NCI-H748 treated with DMSO at 0.1 percent for 48 hours (cell line): ENCODE data around the gene MAS1L.

Experiments used
- DNase-seq: peaks from one replicate; lab custom pipeline; 2025; lab: John Stamatoyannopoulos, UW

Gene MAS1L, protein sequence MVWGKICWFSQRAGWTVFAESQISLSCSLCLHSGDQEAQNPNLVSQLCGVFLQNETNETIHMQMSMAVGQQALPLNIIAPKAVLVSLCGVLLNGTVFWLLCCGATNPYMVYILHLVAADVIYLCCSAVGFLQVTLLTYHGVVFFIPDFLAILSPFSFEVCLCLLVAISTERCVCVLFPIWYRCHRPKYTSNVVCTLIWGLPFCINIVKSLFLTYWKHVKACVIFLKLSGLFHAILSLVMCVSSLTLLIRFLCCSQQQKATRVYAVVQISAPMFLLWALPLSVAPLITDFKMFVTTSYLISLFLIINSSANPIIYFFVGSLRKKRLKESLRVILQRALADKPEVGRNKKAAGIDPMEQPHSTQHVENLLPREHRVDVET

DNA sequence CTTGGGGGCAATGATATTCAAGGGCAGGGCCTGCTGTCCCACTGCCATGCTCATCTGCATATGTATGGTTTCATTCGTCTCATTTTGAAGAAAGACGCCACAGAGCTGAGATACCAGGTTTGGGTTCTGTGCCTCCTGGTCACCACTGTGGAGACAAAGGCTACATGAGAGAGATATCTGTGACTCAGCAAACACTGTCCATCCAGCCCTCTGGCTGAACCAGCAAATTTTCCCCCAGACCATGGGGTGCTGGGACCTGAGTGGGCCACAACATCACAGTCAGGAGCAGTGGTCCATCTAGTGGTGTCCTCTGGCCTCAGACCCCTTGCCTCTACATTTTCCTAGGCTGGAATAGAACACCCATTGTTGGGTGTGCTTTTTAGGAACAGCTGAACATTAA is at the start of gene MAS1L:
Gene MAS1L (minus strand): TSS at position 297 of the 400 bp plus-strand sequence. CDS start 54 bp downstream, at position 243.
- no peak for DNase-seq

DNA sequence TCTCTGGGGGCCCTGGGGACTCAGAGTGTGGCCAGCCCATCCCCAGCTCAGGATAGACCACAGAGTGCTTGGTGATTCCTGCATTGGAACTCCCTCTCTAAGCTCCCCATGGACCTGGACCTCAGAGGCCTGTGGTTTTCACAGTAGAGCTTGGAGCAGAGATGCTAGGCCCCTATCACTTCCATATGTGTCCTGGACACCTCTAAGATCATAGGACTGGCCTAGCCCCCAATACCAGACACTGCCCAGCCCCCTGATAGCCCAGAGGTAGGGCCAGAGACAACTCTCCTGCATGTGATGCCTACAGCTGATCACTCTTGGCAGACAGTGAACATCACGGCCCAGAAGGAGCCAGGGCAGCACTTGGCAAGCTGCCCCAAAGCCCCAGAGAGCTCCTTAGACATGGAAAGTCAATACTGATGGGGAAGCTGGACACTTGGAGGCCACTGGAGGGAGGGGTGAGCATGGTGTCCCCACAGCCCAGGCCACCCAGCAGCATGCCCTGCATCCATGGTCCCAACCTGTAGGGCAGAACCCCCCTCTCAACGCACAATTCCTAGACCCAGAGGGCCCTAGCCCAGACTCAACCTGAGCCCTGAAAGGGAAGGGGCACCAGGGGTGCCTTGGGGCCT is 44.7 kb upstream of the MAS1L start:
- DNase-seq = no peak

DNA sequence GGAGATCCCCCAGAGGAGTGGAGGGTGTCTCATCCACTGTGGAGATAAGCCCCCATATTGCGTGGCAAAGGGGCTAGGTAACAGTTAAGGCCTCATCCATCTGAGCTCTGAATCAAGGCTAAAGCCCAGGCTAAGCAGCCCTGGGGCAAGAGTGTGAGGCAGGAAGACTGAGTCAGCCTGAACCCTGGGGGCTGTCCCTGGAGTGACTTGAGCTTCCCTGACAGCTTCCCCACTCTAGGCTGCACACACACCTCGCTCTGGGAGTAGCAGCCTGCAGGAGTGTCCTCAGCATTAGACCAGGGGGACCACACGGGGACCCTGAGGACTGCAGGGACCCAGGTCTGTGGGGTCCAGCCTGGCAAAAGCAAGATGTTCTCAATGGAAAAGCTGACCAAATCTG is 43.9 kb upstream of the MAS1L start:
- no peak for DNase-seq

DNA sequence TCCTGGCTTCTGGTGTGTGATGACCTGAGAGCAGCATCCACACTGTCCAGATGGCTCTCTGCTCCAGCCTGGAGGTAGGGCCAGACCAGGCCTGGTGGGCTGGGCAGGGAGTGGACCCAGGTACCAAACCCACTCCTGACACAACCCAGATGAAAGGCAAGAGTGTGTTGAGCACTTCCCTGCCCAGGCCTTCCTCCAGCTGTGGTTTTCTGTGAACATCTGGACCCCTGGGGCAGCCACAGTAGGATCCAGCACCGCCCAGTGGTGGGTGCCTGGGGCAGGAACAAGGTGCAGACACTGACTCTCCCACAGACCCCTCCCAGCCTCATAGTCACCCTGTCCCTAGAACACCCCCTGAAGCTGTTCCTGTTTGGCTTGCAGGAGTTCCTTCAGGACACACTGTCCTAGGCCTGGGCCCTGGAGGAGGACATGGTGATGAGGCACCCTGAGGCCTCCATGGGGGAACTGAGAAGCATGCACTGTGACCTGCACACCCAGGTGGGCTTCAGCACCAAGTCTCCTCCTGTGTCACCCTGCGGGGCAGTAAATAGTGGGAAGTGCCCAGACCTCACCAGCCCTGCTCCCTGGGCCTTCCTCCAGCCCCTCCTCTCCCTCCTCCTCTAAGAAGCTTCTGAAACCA is 43.0 kb upstream of the MAS1L start:
- DNase-seq = no peak

DNA sequence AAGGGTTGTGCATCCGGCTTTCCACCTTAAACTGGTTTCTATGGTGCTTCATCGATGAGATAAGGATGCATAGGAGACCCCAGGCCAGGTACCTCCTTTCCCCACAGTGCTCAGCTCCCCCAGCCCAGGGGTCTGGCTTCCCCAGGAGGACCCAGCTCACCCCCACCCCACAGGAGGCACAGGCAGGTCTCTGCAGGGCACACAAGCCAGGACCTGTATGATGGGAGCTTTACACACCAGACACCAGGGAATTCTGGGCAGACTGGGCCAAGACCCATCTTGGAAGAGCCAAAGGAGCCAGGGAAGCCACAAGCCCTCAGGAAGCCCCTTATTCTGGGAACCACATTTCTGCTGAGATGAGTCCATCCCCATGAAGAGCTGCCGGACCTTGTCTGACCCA is 42.2 kb upstream of the MAS1L start:
- no peak for DNase-seq

DNA sequence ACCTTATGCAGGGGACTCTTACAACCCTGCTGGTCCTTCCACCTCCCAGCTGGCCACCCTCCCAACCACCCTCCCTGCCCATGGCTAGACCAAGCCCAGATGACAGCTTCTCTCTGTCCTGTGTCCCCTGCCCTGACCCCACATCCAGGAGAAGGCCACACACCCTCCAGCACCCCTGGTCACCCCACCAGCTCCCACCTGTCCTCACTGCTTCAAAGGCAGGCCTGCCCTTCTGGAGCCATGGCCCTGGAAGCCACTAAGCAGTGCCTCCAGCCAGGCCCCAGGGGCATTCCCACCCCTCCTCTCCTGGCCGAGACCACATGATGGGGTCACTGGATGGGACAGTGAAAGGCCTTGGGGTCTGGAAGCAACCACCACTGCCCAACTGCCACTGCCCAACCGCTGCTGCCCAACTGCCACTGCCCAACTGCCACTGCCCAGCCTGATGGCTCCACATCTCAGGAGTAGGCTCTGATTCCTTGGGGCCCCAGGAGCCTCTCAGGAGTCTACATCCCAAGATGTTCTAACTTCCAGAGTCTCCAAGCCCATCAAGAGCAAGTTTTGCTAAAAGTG is 41.3 kb upstream of the MAS1L start:
- no peak for DNase-seq

DNA sequence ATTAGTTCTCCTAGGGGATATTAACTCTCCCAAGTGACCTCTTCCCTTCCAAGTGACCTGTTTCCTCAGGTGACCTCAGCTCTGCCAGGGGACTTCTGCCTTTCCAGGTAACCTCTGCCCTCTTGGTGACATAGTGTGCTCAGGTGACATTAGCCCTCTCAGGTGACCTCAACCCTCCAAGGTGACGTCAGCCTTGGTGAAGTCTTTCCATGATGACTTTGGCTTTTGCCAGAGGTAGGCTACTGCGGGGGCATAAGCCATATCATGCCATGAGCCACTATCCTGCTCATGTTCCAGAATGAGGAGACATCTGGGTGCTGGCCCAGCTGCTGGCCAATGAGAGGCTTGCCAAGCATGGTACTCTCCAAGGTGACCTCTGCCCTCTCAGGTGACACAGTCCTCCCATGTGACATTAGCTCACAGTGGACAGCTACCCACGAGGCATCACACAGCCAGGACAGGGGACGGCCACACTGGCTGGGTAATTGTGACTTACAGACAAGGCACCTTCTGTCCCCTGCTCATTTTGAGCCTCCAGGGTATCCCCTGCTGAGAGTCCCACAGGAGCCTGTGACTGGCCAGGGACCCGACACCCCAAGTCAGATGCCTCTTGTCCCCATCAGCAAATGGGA is 40.7 kb upstream of the MAS1L start:
- no peak for DNase-seq

DNA sequence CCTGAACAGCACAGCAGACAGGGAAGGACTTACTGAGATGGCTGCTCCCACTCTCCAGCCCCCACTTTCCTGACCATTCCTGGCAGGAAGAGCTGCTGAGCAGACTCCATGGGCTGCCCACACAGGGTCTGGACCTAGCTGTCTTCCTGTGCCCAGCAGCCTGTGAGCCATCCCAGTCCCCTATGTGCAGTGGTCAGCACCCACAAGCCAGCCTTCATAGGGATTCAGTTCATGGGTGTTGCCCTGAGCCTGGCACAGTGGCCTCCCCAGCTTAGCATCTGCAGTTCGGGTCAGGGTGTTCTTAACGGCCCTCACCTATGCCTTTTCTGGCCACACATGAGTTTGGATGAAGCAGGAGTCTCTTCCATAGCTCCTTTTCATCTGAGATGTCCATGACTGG is 39.8 kb upstream of the MAS1L start:
- no peak for DNase-seq

DNA sequence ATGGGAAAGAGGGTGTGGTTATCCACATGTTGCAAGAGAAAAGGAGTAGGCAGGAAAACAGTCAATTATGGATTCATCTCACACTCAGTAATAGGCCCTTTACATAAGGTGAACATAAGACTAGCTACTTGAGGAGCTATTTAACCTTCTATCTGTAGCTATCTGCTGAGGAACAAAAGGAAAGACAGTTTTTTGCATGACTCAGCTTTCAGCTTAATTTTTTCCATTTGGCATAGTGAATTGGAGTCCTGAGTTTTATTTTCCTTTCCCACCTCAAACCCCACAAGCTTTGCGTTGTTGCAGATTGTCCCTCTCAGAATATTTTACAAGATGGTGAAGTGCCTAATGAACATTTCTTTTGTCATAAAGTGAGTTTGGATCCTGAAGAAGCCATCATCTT is 39.4 kb upstream of the MAS1L start:
- no peak for DNase-seq

DNA sequence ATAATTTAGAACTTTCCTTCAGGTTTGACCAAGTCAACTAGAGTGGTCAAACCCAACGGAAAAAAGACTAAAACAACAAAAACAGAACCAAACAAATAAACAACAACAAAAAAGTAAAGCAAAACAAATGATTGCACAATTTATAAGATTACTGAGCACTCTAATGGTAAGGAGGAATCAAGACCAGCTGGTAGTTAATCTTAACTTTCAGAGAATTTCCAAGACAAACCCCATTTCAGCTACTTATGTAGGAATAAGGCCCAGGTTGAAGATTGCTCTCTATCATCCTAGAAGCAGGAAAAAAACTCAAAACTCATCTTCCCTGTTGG is 37.5 kb upstream of the MAS1L start:
- no peak for DNase-seq

DNA sequence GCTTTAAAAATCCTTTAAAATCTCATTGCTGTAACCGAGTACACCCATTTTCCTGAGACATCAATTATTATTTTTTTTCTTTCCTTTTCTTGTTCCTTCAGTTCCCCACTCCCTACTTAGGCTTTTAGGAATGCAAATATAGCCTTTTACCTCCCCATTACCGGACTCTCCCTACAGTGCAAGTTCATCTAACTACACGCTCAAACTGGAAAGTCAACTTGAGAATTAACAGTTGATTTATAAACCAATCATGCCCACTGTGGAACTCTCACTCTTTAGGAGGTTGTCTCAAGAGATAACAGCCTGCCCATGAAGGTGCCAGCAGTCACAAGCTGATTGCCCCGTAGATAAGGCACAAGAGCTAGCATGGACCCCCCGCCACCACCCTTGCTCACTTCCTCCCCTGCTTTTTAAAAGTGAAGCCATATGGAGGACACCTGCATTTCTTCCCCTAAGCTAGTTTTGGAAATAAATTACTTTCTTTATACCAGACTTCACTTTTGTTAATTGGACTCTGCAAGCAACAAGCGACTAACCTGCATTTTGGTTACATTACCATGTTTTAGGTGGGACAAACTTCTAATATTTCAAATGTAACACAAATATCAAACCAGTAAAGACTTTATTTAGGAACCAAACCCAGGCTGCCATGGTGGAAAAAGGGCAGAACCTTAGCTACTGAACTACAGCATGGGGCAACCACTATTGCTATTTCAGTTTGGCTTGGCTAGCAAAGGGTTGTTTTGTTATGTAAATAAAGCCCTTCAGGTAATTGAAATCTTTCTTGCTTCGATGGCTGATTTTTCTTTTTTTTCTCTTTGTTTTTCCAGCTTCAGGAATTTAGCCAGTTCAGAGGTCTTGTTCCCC is 36.9 kb upstream of the MAS1L start:
- no peak for DNase-seq

DNA sequence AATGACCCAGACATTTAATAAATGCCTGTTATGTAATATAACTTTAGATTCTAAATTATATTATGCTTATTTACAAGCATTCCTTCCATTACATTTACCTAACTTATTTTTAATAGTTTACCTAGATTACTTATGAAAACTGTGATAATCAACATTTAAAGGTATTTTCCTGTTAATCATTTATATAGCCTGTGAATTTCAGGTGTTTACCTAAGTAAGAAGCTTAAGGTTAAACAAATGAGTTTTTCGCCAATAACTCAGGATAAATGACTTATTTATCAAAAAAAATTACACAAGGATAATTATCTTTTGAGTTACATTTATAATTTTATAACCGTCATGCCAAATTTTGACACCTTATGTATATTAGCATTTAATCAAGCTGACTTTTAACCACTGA is 36.3 kb upstream of the MAS1L start:
- no peak for DNase-seq

DNA sequence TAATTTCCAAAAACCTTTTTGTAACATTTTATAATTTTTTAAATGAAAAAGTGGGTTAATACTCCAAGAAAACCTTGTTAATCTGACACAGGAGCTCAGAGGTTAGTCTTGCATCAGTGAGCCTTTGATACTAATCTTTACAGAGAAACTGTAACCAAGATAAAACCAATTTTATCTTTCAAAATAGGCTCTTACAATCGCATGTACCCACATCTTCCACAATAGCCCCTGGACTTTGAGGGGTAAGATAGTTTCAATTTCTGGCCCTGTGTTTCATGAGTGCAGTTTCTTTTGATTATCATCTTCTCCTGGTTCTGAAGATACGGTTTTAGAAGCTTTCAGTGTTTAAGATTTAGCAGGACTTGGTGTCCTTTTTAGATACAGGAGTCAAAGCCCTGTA is 34.5 kb upstream of the MAS1L start:
- DNase-seq = no peak

DNA sequence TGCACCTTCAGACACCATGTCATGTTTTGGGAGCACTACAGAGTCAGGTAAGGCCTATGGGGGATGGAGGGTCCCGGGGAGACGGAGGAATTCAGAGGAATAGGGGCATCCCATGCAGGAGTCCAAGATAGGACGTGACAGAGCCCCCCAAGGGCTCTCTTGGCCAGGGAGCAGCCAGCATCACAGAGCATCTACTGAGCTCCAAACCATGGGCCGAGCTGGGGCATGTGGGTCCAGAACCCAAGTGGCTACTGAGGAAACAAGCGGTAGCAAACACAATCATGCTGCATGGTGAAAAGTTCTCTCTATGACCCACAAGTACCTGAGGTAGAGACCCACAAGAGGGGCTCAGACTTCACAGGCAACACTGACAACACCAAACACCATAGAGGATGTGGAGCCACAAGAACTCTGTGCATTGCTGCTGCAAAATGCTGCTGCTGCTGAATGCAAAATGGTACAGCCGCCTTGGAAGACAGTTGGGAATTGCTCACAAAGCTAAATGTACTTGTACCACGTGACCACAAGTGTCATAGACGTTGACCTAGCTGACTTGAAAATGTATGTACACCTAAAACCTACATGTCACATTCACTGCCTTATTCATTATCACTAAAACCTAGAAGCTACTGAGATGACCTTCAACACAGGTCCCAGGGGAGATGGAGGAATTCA is 33.4 kb upstream of the MAS1L start:
- no peak for DNase-seq

DNA sequence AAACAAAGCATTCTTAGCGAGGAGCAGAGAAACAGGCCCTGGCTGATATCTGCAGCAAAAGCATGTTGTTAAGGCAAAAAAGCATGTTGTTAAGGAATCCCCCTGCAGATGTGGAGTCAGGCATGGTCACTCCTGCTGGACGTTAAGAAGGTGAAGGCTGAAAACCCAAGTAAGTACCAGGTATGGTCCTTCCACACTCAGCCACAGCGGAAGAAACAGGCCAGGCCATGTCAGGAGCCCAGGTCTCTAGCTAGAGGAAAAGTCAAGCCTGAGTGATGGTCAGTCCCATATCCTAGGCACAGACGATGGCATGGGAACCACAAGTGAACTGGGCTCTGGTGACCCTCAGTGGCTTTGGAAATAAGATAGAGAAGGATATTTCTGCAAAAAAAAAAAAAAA is 32.5 kb upstream of the MAS1L start:
- no peak for DNase-seq

DNA sequence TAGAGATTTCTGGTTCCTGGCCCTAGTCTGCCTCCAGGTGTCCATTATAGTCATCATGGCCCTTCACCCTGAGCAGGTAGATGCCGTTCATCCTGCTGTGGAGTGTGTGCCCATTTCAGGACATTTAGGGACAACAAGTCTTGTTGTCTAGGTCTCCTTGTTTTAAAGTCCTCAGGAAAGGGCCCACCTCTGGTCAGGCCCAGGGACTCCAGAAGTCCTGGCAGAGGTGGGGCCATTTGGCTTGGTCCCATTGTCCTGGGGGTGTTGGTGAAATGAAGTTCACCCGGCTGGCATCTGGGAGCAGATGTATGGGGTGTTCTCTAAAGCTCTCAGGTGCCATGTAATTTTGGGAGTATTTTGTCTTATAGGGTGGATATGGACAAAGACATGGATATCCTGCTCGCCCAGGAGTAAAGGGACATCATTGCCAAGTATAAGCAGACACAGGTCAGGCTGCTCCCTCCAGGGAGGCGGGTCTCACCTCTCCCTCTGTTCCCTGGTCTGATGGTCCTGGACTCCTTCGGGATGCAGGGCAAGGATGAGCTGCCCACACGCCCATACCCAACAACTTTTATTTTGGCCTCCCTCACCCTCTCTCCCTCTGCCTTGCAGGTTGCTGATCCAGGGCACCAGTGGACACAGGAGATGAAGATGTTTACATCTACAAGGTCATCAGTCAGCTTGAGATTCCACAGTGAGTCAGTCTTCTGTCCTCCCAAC is 31.7 kb upstream of the MAS1L start:
- DNase-seq = no peak

DNA sequence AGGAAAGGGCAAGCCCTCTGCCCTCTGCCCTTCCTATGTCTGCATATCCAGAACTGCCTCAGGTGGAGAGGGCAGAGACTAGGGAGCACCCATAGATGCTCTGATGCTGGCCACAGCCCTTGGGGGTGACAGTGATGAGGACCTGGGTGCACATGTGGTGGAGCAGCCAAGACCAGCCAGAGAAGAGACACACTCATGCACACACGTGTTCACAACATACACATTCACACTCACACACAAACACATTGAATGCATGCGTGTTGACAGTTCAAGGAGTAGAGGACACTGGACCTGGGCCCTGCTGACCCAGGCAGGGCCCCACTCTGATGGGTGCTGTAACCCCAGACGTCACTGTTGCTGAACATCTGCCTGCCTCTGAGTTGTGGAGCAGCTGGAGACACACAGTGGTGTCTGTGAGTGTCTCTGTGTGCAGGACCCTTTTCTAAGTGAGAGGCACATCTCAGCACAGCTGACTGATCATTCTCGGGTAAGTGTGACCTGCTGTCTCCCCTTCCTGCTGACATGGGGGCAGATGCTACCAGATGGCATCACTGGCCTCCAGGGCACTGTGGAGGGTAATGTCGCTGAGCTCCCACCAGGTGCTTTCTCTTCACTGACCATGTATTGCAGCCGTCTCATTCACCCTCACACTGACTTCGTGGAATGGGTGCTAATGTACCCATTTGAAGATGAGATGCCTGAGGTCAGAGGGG is 30.1 kb upstream of the MAS1L start:
- no peak for DNase-seq

DNA sequence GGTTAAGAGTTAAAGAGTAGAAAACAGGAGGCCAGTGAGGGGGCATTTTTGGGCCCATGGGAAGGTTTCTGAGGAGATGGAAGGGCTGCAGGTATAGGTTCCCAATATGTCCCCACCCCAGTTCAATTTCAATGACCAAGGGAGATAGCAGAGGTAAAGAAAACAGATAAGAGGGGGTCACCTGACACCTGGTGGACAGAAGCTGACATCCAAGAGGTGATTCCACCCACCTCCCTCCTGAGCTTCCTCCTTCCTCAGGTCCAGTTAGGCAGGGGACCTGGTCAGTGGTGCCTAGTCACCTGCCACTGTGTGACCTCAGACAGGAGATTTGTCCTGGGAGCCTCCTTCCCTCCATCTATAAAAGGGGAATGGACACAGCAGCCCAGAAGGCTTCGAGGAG is 29.5 kb upstream of the MAS1L start:
- DNase-seq = no peak

DNA sequence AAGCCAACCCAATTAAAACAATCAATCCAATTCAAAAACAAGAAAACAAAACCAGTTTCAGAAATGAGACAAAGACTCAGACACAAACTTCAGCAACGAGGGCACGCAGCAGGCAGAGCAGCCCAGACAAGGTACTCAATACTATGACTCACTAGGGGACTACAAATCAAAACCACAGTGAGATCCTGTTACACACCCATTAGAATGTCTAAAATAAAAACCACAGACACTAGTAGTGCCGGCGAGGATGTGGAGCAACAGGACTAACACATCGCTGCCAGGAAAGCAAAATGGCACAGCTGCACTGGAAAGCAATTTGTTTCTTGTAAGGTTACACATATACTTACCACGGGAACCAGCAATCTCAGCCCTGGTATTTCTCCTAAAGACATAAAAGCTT is 28.4 kb upstream of the MAS1L start:
- DNase-seq = peak; percentile 50
